Effector memory CD4-positive, alpha-beta T cell (primary cell): ENCODE measurements around the gene FBN3.

Experiments used
- DNase-seq, 3 donors: peaks; one replicate each; pipeline ENCODE4 v3.0.0-alpha.2; 2020
- H3K27ac ChIP-seq: 2 replicates; pipeline ENCODE4 v1.7.0; 2013; ENCODE audit warnings: mild to moderate bottlenecking, low read length, moderate library complexity; ENCODE audit not compliant: insufficient read depth, poor library complexity, severe bottlenecking
- H3K27me3 ChIP-seq: replicated peaks from 2 replicates; pipeline ENCODE4 v1.7.0; 2013; ENCODE audit warnings: mild to moderate bottlenecking, low read length; ENCODE audit not compliant: insufficient read depth, control insufficient read depth, poor library complexity, severe bottlenecking
- H3K36me3 ChIP-seq: 2 replicates; pipeline ENCODE4 v1.7.0; 2013; ENCODE audit warnings: mild to moderate bottlenecking, low read length, moderate library complexity; ENCODE audit not compliant: control insufficient read depth, insufficient read depth
- H3K4me1 ChIP-seq: 2 replicates; pipeline ENCODE4 v1.7.0; 2013; ENCODE audit warnings: low read length, mild to moderate bottlenecking; ENCODE audit not compliant: control insufficient read depth, insufficient read depth, poor library complexity, severe bottlenecking
- H3K4me3 ChIP-seq: 2 replicates; pipeline ENCODE4 v1.7.0; 2013; ENCODE audit warnings: low read length, low read depth, mild to moderate bottlenecking; ENCODE audit not compliant: insufficient read depth, poor library complexity, severe bottlenecking
- H3K9me3 ChIP-seq: 2 replicates; pipeline ENCODE4 v1.7.0; 2013; ENCODE audit warnings: mild to moderate bottlenecking, low read length, moderate library complexity; ENCODE audit not compliant: control insufficient read depth

The FBN3 gene

DNA sequence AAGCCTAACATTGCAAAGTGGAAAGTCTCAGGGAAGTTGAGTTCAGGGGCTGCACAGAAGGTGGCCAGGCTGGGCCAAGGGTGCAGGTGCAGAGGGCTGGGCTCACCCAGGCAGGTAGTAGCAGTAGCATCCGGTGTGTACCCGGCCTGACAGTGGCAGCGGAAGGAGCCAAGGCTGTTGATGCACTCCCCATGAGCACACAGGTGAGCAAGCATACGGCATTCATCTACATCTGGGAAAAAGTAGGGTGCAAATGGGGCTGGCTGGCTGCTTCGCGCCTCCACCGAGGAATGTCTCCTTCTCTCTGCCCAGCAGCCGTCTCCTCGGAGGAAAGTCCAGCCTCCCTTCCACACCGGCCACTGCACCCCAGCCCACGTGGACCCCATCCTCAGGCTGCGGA lies 66.3 kb downstream of the FBN3 start:
- H3K4me3 ChIP-seq, result no peak overlapping the region
- no peak for DNase-seq
- H3K36me3 ChIP-seq, result no peaks in the 10 kb centered on the region

DNA sequence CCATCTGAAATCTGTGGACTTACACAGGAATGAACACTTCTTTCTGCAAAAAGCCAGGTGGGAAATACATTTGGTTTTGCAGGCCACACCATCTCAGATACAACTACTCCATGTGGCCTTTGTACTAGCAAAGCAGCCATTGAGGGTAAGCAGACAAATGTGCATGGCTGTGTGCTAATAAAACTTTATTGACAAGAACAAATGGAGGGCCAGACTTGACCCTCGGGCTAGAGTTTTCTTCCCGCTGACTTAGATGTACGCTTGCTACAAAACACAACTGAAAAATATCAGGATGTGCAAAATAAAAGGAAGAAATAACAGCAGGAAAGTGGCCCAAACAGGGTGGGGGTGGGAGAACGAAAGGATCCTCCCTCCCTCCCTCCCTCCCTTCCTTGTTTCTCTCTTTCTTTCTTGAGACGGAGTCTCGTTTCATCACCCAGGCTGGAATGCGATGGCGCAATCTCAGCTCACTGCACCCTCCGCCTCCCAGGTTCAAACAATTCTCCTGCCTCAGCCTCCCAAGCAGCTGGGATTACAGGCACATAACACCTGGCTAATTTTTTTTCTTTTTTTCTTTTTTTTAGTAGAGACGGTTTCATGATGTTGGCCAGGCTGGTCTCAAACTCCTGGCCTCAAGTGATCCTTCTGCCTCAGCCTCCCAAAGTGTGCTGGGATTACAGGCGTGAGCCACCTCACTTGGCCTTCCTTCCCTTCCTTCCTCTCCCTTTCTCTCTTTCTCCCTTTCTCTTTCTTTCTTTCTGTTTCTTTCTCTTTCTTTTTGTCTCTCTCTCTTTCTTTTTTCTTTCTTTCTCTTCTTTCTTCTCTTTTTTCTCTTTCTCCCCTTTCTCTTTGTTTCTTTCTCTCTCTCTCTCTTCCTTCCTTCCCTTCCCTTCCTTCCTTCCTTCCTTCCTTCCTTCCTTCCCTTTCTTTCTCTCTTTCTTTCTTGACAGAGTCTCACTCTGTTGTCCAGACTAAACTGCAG lies 67.5 kb downstream of the FBN3 start:
- Histone ChIP-seq H3K4me1 (no peaks in the 10 kb centered on the region), H3K27ac (no peak overlapping the region), H3K36me3 (no peaks in the 10 kb centered on the region), H3K4me3 (no peak overlapping the region), H3K9me3 (no peaks in the 10 kb centered on the region), H3K27me3 (no peaks in the 10 kb centered on the region)
- no peak for DNase-seq

More for the DNA sequence above, 66.3 kb downstream of the FBN3 start:
- no peak overlapping the region for H3K27ac ChIP-seq
- no peaks in the 10 kb centered on the region for H3K9me3 ChIP-seq
- H3K4me1 ChIP-seq, result no peaks in the 10 kb centered on the region
- H3K27me3 ChIP-seq, result no peaks in the 10 kb centered on the region

DNA sequence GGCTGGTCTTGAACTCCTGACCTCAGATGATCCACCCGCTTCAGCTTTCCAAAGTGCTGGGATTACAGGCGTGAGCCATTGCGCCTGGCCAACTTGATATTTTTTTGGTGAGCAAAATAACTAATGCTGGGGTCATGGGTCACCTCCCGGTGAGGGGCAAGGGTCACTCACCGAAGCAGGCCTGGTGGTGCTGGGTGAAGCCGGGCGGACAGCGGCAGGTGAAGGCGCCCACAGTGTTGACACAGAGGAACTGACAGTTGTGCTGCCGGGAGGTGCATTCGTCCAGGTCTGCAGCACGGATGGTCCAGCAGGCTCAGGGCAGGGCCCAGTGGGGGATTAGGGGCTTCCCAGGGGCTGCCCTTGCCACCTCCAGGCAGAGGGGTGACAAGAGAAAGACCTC lies 68.6 kb downstream of the FBN3 start:
- no peaks in the 10 kb centered on the region for H3K4me1 ChIP-seq
- DNase-seq, result no peak
- no peaks in the 10 kb centered on the region for H3K27me3 ChIP-seq
- no peak overlapping the region for H3K4me3 ChIP-seq
- H3K9me3 ChIP-seq, result no peaks in the 10 kb centered on the region
- H3K27ac ChIP-seq, result no peak overlapping the region
- H3K36me3 ChIP-seq, result no peaks in the 10 kb centered on the region

DNA sequence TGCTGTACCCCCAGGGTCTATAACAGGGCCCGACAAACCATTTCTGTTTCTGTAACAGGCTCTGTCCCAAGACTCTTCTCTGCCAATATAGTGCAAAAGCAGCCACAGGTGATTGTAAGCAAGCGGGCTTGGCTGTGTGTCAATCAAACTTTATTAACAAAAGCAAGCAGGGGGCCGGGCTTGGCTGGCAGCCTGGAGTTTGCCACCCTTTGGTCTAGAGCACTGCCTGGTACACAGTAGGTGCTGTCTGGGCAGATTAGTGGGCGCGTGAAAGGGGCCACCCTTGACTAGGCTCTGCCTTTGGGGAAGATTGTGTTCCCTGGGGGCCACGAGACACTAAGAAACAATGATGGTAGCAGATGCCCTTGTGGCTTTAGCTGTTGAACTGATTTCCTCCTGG lies 69.4 kb downstream of the FBN3 start:
- H3K27ac ChIP-seq, result no peak overlapping the region
- H3K4me1 ChIP-seq, result no peaks in the 10 kb centered on the region
- H3K4me3 ChIP-seq, result no peak overlapping the region
- H3K9me3 ChIP-seq, result no peaks in the 10 kb centered on the region
- no peaks in the 10 kb centered on the region for H3K36me3 ChIP-seq
- DNase-seq, result no peak
- H3K27me3 ChIP-seq, result no peaks in the 10 kb centered on the region

DNA sequence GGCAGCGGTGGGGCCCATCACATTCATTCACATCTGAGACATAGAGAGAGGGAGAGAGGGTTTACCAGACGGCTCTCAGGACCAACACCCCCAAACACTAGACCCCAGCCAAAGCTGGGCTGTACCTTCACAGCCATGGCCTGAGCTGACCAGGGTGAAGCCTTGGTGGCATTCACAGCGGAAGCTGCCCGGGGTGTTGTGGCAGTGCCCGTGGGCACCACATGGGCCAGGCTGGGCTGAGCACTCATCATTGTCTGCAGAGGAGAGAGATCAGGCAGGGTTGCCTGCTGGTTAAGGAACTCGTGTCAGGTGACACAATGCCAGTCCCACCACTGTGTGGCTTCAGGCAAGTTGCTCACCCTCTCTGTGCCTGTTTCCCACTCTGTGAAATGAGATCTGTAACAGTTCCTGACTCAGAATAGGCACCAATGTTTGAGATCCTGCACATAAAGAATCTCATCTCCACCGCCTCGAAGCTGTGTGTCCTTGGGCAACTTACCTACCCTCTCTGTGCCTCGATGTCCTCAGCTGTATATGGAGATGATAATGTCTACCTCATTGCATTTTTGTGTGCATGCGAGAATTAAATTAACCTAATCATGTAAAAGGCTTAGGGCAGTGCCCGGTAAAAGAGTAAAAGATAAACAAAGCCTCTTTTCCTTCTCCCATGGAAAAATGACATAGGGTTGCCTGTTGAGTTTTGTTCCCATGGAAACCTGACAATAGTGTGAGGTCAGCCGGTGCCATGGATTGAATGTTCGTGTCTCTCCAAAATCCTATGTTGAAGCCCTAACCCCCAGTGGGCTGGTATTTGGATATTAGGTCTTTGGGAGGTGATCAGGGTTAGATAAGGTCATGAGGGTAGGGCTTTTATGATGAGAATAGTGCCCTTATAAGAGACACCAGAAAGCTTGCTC lies 74.0 kb downstream of the FBN3 start:
- Histone ChIP-seq H3K27me3 (no peaks in the 10 kb centered on the region), H3K36me3 (no peaks in the 10 kb centered on the region), H3K9me3 (no peaks in the 10 kb centered on the region), H3K27ac (no peak overlapping the region), H3K4me1 (no peaks in the 10 kb centered on the region), H3K4me3 (no peak overlapping the region)
- DNase-seq, result no peak

DNA sequence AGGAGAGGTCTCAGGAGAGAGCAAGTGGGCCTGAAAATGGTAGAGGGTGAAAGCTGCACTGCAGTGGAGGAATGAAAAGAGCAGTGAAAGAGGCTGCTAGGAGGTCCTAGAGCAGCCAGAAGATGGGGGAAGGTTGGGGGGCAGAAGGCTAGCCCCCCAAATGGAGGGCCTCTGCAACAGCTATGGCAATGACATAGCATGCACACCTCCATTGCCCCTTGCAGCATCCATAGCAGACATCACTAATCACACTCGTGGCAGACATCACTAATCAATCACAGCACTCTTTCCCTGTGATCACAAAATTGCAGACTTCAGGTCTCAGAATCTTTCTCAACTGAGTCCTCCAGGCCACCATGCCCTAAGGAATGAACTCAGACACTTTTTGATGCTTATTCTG lies 74.9 kb downstream of the FBN3 start:
- DNase-seq, result no peak
- Histone ChIP-seq H3K9me3 (peaks cover 6% of the 10 kb centered on the region), H3K27me3 (no peaks in the 10 kb centered on the region), H3K4me1 (no peaks in the 10 kb centered on the region), H3K36me3 (no peaks in the 10 kb centered on the region), H3K4me3 (no peak overlapping the region), H3K27ac (no peak overlapping the region)

DNA sequence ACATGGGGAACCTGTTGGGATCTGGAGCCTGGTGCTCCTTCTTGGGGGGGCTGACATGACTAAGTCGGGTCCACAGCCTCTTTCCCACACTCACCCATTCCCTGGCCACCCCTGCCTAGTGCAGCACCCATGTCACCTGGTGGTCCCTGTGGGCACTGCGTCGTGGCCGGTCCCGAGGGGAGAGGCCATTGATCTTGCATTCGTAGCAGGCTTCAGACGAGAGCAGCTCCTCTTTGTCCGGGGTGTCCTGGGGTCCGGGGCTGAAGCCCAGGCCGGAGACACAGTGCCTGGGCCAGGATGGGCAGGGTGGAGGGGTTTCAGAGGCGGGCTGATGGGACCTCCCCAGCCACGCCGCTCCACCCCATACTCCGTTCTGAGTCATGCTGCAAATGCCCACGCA lies 77.5 kb downstream of the FBN3 start:
- no peak for DNase-seq
- no peaks in the 10 kb centered on the region for H3K4me1 ChIP-seq
- peaks cover 11% of the 10 kb centered on the region for H3K9me3 ChIP-seq
- no peaks in the 10 kb centered on the region for H3K36me3 ChIP-seq
- H3K27ac ChIP-seq, result no peak overlapping the region
- H3K27me3 ChIP-seq, result no peaks in the 10 kb centered on the region
- H3K4me3 ChIP-seq, result no peak overlapping the region

DNA sequence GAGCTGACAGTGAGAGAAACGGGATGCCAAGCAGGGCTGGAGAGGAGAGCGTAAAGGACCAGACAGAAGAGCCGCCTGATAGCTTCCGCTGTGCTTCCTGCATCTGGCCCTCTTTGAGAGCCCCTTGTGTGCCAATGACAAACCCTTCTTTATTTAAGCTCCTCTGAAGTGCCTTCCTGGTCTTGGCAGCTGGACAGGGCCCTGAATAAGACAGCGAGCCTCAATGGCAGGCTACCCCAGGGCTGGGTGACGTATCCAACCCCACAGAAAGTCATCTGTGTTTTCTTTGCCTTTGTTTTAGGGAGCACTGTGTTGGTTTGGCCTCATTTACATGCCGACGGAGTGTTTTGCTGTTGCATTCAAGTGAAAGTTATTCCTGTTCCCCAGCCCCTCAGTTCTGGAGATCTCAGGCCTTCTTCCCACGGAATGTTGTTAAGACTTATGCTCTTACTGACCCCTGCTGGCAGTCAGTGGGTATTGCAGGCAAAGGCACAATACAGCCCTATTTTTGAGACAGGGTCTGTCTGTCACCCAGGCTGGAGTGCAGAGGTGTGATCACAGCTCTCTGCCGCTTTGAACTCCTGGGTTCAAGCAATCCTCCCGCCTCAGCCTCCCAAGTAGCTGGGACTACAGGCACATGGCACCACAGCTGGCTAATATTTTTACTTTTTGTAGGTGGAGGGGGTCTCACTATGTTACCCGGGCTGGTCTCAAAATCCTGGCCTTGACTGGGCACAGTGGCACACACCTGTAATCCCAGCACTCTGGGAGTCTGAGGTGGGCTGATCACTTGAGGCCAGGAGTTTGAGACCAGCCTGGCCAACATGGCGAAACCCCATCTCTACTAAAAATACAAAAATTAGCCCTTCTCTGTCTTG lies 80.1 kb downstream of the FBN3 start:
- Histone ChIP-seq H3K4me3 (no peak overlapping the region), H3K36me3 (no peaks in the 10 kb centered on the region), H3K4me1 (no peaks in the 10 kb centered on the region), H3K27me3 (no peaks in the 10 kb centered on the region), H3K27ac (no peak overlapping the region), H3K9me3 (peaks cover 11% of the 10 kb centered on the region)
- DNase-seq, result no peak

DNA sequence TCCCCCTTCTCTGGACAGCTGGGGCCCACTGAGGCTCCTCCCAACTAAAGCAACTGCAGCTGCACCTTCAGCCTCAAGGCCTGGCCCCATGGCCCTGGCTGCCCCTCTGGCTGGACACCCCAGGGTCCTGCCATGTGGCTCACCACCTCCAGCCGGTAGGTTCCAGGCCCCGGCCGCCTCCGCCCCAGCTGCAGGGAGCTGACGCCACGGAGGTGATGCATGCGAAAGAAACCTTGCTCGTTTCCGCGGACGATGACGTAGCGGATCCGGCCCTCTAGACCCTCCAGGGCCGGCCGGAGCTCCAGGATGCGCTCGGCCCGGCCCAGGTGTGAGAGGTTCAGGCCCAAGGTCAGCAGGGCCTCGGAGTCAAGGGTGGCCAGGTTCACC lies 83.5 kb downstream of the FBN3 start:
- H3K36me3 ChIP-seq, result no peaks in the 10 kb centered on the region
- no peaks in the 10 kb centered on the region for H3K4me1 ChIP-seq
- peaks cover 11% of the 10 kb centered on the region for H3K9me3 ChIP-seq
- H3K27me3 ChIP-seq, result no peaks in the 10 kb centered on the region
- no peak overlapping the region for H3K4me3 ChIP-seq
- H3K27ac ChIP-seq, result no peak overlapping the region
- no peak for DNase-seq
